Mucosa of rectum (tissue), 2 donors: ENCODE measurements around the gene RIPOR1.

Source experiments
- H3K27ac ChIP-seq, 2 donors: one replicate each; pipeline ENCODE4 v1.7.0; 2013; ENCODE audit warnings: inconsistent platforms in 2 of 2, low read depth in 2 of 2, low read length in 2 of 2
- H3K27me3 ChIP-seq, 2 donors: one replicate each; pipeline ENCODE4 v1.7.0; 2013; ENCODE audit warnings: low read length in 2 of 2; ENCODE audit not compliant: control insufficient read depth in 2 of 2, insufficient read depth in 2 of 2
- H3K36me3 ChIP-seq, 2 donors: one replicate each; pipeline ENCODE4 v1.7.0; 2013; ENCODE audit warnings: low read length in 2 of 2; ENCODE audit not compliant: control insufficient read depth in 2 of 2, insufficient read depth in 2 of 2
- H3K4me1 ChIP-seq, 2 donors: one replicate each; pipeline ENCODE4 v1.7.0; 2013; ENCODE audit warnings: low read length in 2 of 2, mild to moderate bottlenecking in 1 of 2; ENCODE audit not compliant: control insufficient read depth in 2 of 2, insufficient read depth in 2 of 2
- H3K4me3 ChIP-seq, 2 donors: one replicate each; pipeline ENCODE4 v1.7.0; 2013; ENCODE audit warnings: low read length in 2 of 2
- H3K9ac ChIP-seq, 2 donors: one replicate each; pipeline ENCODE4 v1.7.0; 2013; ENCODE audit warnings: low read length in 2 of 2, low read depth in 1 of 2, mild to moderate bottlenecking in 1 of 2
- H3K9me3 ChIP-seq, 2 donors: one replicate each; pipeline ENCODE4 v1.7.0; 2013; ENCODE audit warnings: low read length in 2 of 2; ENCODE audit not compliant: control insufficient read depth in 2 of 2
- donor health status: healthy.
- donor health status: Normal muscosa, but diverticular disease.

RIPOR1 gene

DNA sequence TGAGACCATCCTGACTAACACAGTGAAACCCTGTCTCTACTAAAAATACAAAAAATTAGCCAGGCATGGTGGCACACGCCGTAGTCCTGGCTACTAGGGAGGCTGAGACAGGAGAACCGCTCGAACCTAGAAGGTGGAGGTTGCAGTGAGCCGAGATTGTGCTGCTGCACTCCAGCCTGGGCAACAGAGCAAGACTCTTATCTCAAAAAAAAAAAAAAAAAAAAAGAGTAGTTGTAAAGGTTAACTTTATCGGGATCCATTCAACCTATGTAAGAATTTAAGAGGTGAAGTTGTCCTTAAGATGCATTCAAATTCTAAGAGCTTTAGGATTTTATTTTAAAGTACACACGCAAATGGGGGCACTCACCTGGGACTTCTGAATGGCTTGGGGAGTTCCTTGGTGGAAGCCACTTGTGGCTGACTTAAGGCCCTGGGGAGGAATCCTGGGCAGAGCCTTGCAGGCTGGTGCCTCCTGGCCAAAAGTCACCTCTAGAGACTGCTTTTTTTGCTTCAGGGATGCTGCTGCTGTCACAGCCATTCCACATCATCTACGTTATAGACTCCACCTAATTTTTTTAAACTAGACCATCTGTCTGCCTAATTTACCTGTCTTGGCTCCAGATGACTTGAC, 37.0 kb downstream of the RIPOR1 start:
- Histone ChIP-seq H3K27me3 (no peaks in the 10 kb centered on the region), H3K9ac (no peak overlapping the region), H3K9me3 (no peaks in the 10 kb centered on the region), H3K4me3 (no peak overlapping the region), H3K27ac (no peak overlapping the region), H3K36me3 (no peaks in the 10 kb centered on the region), H3K4me1 (peaks cover 16 to 22% of the 10 kb centered on the region in 2 donors)

- peaks cover 11 to 26% of the 10 kb centered on the region in 2 donors for H3K36me3 ChIP-seq
- H3K4me3 ChIP-seq, result no peak overlapping the region
- no peak overlapping the region for H3K9ac ChIP-seq
- no peaks in the 10 kb centered on the region for H3K27me3 ChIP-seq
- H3K9me3 ChIP-seq, result no peaks in the 10 kb centered on the region
- no peak overlapping the region for H3K27ac ChIP-seq
- peaks cover 0 to 3% of the 10 kb centered on the region in 2 donors for H3K4me1 ChIP-seq
Measured at GRCh38 chr16:67571464-67571863, 42.8 kb downstream of the RIPOR1 start.

GRCh38 chr16:67571981-67572431, 43.4 kb downstream of the RIPOR1 start:
- H3K4me3 ChIP-seq, result no peak overlapping the region
- peaks cover 11 to 26% of the 10 kb centered on the region in 2 donors for H3K36me3 ChIP-seq
- H3K4me1 ChIP-seq, result no peaks in the 10 kb centered on the region
- H3K27ac ChIP-seq, result no peak overlapping the region
- H3K27me3 ChIP-seq, result no peaks in the 10 kb centered on the region
- H3K9ac ChIP-seq, result no peak overlapping the region
- no peaks in the 10 kb centered on the region for H3K9me3 ChIP-seq

GRCh38 chr16:67579686-67580085, 51.1 kb downstream of the RIPOR1 start:
- Histone ChIP-seq H3K4me3 (no peak overlapping the region), H3K27ac (no peak overlapping the region), H3K4me1 (no peaks in the 10 kb centered on the region), H3K9me3 (no peaks in the 10 kb centered on the region), H3K36me3 (peaks cover 8% of the 10 kb centered on the region in 2 donors), H3K27me3 (no peaks in the 10 kb centered on the region), H3K9ac (no peak overlapping the region)

DNA sequence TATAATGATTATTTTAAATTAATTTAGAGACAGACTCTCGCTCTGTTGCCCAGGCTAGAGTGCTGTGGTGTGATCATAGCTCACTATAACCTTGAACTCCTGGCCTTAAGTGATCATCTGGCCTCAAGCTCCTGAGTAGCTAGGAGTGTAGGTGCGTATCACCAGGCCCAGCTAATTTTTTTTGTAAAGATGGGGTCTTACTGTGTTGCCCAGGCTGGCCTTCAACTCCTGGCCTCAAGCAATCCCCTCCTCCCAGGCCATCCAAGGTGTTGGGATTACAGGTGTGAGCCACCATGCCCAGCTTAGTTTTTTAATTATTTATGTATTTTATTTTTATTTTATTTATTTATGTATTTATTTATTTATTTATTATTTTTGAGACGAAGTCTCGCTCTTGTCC, 51.6 kb downstream of the RIPOR1 start:
- no peaks in the 10 kb centered on the region for H3K4me1 ChIP-seq
- no peak overlapping the region for H3K9ac ChIP-seq
- H3K27ac ChIP-seq, result no peak overlapping the region
- no peaks in the 10 kb centered on the region for H3K27me3 ChIP-seq
- no peak overlapping the region for H3K4me3 ChIP-seq
- no peaks in the 10 kb centered on the region for H3K9me3 ChIP-seq
- H3K36me3 ChIP-seq, result peaks cover 3 to 5% of the 10 kb centered on the region in 2 donors

DNA sequence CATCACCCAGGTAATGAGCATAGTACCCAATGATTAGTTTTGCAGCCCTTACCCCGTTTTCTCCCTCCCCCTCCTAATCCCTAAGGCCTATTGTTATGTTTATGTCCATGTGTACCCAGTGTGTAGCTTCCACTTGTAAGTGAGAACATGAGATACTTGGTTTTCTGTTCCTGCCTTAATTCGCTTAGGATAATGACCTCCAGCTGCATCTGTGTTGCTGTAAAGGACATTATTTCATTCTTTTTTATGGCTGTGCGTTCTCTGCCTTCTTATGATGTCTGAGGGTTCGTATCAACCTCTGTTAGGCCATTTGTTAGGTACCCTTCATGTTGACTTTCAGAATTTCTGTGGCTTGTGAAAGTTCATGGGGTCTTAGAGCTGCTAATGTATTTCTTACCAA, 64.7 kb downstream of the RIPOR1 start:
- no peaks in the 10 kb centered on the region for H3K27me3 ChIP-seq
- H3K4me3 ChIP-seq, result no peak overlapping the region
- no peaks in the 10 kb centered on the region for H3K9me3 ChIP-seq
- no peak overlapping the region for H3K27ac ChIP-seq
- no peak overlapping the region for H3K9ac ChIP-seq
- peaks cover 3 to 11% of the 10 kb centered on the region in 2 donors for H3K36me3 ChIP-seq
- H3K4me1 ChIP-seq, result no peaks in the 10 kb centered on the region

DNA sequence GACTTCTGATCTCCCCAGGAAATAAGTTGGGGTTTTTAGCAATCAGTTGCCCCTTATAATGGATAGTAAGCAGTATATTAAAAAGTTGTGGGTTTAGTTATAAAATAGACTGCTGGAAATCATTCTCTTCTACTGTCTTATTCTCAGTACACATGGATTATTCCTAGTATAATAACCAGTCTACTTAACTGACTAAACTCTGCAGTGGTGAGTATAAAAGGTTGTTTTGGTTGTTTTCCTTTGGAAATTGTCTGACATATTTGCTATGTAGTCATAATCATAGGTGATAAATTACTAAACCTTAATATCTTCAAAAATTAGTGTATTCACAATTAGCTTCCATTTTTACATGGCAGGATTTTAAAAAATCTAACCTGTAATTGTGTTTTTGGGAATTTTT, 65.1 kb downstream of the RIPOR1 start:
- H3K27ac ChIP-seq, result no peak overlapping the region
- H3K4me1 ChIP-seq, result no peaks in the 10 kb centered on the region
- H3K36me3 ChIP-seq, result peaks cover 7 to 11% of the 10 kb centered on the region in 2 donors
- H3K27me3 ChIP-seq, result no peaks in the 10 kb centered on the region
- H3K9me3 ChIP-seq, result no peaks in the 10 kb centered on the region
- H3K9ac ChIP-seq, result no peak overlapping the region
- H3K4me3 ChIP-seq, result no peak overlapping the region

DNA sequence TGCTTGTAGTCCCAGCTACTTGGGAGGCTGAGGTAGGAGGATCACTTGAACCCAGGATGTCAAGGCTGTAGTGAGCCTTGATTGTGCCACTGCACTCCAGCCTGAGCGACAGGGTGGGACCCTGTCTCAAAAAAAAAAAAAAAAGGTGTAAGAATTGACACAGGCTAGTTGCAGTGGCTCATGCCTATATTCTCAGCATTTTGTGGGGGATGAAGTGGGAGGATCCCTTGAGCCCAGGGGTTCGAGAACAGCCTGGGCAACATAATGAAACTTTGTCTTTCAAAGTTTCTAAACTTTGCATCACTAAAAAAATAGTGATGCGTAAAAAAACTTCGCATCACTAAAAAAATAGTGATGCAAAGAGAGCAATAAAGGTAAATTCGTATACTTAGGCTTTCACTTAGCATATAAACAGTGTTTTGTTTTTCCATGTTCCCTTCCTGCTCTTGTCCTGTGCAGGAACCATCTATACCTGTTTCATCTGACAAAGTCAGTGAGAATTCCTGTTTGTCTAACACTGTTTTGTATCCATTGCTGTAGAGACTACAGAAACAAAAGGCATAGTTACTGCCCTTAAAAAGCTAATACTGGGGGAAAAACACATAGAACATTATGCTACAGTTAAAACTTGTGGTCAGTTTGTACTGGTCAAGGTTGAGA, 65.8 kb downstream of the RIPOR1 start:
- H3K9ac ChIP-seq, result no peak overlapping the region
- H3K36me3 ChIP-seq, result peaks cover 8 to 11% of the 10 kb centered on the region in 2 donors
- no peak overlapping the region for H3K4me3 ChIP-seq
- no peak overlapping the region for H3K27ac ChIP-seq
- H3K9me3 ChIP-seq, result no peaks in the 10 kb centered on the region
- H3K4me1 ChIP-seq, result no peaks in the 10 kb centered on the region
- no peaks in the 10 kb centered on the region for H3K27me3 ChIP-seq

DNA sequence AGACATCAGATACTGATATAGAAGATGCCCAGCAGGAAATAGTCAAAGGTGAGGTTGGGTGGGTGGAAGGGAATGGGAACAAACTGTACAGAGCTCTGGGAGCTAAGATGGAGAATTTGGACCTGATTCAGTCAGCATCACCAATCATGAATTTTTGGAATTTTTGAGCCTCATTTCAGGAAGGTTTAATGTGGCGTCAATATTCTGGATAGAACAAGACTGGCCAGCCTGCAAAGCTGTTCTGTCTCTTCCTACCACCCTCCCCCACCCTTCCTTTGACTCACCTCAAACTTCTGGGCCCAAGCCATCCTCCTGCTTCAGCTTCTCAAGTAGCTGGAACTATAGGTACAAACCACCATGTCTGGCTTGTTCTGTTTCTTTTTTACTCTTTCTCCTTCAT, 66.3 kb downstream of the RIPOR1 start:
- no peak overlapping the region for H3K4me3 ChIP-seq
- no peak overlapping the region for H3K27ac ChIP-seq
- H3K27me3 ChIP-seq, result no peaks in the 10 kb centered on the region
- peaks cover 4 to 5% of the 10 kb centered on the region in 2 donors for H3K36me3 ChIP-seq
- H3K9me3 ChIP-seq, result no peaks in the 10 kb centered on the region
- H3K4me1 ChIP-seq, result no peaks in the 10 kb centered on the region
- no peak overlapping the region for H3K9ac ChIP-seq
